H1 (cell line): ENCODE results near the gene KCTD16. TPM values are rescaled to one million over a fixed set of nuclear protein-coding genes. Genes with fewer than 3 reads are reported as not detected.

ENCODE experiments used
- CTCF ChIA-PET: fragments of 300-600 bp; sonication (Branson Sonifier 250); formaldehyde crosslinking; loops from one replicate; lab custom pipeline; 2021; ENCODE audit not compliant: partially characterized antibody; lab: Charles Lee
- POLR2A ChIA-PET: fragments of 300-600 bp; sonication (Branson Sonifier 250); formaldehyde crosslinking; loops from one replicate; lab custom pipeline; 2021; ENCODE audit warnings: inconsistent platforms; ENCODE audit not compliant: partially characterized antibody; lab: Charles Lee
- DNase-seq, 2 experiments: peaks; one replicate each; pipeline versions ENCODE4 v3.0.0 to v3.0.0-alpha.2; 2010 to 2022; ENCODE audit warnings: low spot score in 2 of 2, low read depth in 1 of 2, mixed read lengths in 1 of 2
- FAIRE-seq: peaks from 2 replicates; lab custom pipeline; 2011; peaks lifted over from hg19 to GRCh38; lab: Jason Lieb, UNC
- H2AFZ ChIP-seq: 2 replicates; pipeline ENCODE4 v1.8.1; 2012; ENCODE audit warnings: low read length, inconsistent platforms
- H2AK5ac ChIP-seq: 2 replicates; pipeline ENCODE4 v1.6.1; 2013; ENCODE audit warnings: low read depth, low read length
- H2BK120ac ChIP-seq: replicated peaks from 2 replicates; pipeline ENCODE3; 2013; ENCODE audit warnings: low read depth, low read length, inconsistent platforms
- H2BK12ac ChIP-seq: 2 replicates; pipeline ENCODE4 v1.6.1; 2013; ENCODE audit warnings: low read depth, low read length
- H2BK15ac ChIP-seq: 2 replicates; pipeline ENCODE4 v1.6.1; 2013; ENCODE audit warnings: low read length
- H2BK20ac ChIP-seq: 2 replicates; pipeline ENCODE4 v1.6.1; 2013; ENCODE audit warnings: low read length
- H2BK5ac ChIP-seq: 2 replicates; pipeline ENCODE4 v1.6.1; 2013; ENCODE audit warnings: low read depth, low read length
- H3K14ac ChIP-seq: 2 replicates; pipeline ENCODE4 v1.6.1; 2013; ENCODE audit warnings: inconsistent platforms; ENCODE audit not compliant: insufficient read length
- H3K18ac ChIP-seq: 2 replicates; pipeline ENCODE4 v1.6.1; 2013; ENCODE audit warnings: low read length; ENCODE audit errors: extremely low read depth
- H3K23ac ChIP-seq: 2 replicates; pipeline ENCODE4 v1.6.1; 2013; ENCODE audit warnings: inconsistent platforms; ENCODE audit not compliant: insufficient read length
- H3K23me2 ChIP-seq: 2 replicates; pipeline ENCODE4 v1.6.1; 2013; ENCODE audit warnings: low read depth, low read length
- H3K27ac ChIP-seq: 2 replicates; pipeline ENCODE4 v1.6.1; 2011; ENCODE audit warnings: low read depth, low read length, inconsistent platforms
- H3K27me3 ChIP-seq, 4 experiments: replicated peaks in 1 of 4; 1 replicate in 1 of 4; 2 replicates in 3 of 4; pipeline versions ENCODE4 v1.6.1 to v1.8.1; 2011 to 2013; ENCODE audit warnings: low read length in 3 of 4, mild to moderate bottlenecking in 3 of 4, inconsistent platforms in 2 of 4, mixed read lengths in 2 of 4, moderate library complexity in 1 of 4; ENCODE audit not compliant: control insufficient read depth in 3 of 4, insufficient read depth in 3 of 4; ENCODE audit errors: extremely low read depth in 1 of 4
- H3K36me3 ChIP-seq, 4 experiments: 2 replicates each; pipeline versions ENCODE4 v1.6.1 to v1.8.1; 2011 to 2013; ENCODE audit warnings: mild to moderate bottlenecking in 4 of 4, low read length in 3 of 4, moderate library complexity in 2 of 4, control low read depth in 1 of 4, inconsistent platforms in 1 of 4; ENCODE audit not compliant: insufficient read depth in 4 of 4, control insufficient read depth in 2 of 4
- H3K4ac ChIP-seq: replicated peaks from 2 replicates; pipeline ENCODE3; 2013; ENCODE audit warnings: low read length, low read depth, mixed read lengths, inconsistent platforms; ENCODE audit not compliant: insufficient read length
- H3K4me1 ChIP-seq, 4 experiments: replicated peaks in 1 of 4; 1 replicate in 1 of 4; 2 replicates in 3 of 4; pipeline versions ENCODE4 v1.6.1 to v1.8.1; 2011 to 2013; ENCODE audit warnings: low read length in 3 of 4, inconsistent platforms in 2 of 4, mixed read lengths in 1 of 4; ENCODE audit not compliant: insufficient read depth in 4 of 4, control insufficient read depth in 3 of 4
- H3K4me2 ChIP-seq, 2 experiments: 2 replicates each; pipeline versions ENCODE4 v1.6.1 to v1.8.1; 2011 to 2013; ENCODE audit warnings: low read depth in 2 of 2, low read length in 2 of 2, control low read depth in 1 of 2, inconsistent platforms in 1 of 2, mild to moderate bottlenecking in 1 of 2; ENCODE audit not compliant: insufficient read depth in 1 of 2
- H3K4me3 ChIP-seq, 4 experiments: fragments of 200-600, 300-600 bp in 1 of 4; sonication (generic), shearing (Covaris generic), sonication (Bioruptor Twin) in 1 of 4; 2 replicates each; pipeline versions ENCODE4 v1.5.1 to v1.8.1; 2011 to 2016; ENCODE audit warnings: low read length in 4 of 4, low read depth in 3 of 4, control low read depth in 2 of 4, inconsistent platforms in 2 of 4, mild to moderate bottlenecking in 2 of 4, mixed read lengths in 1 of 4, moderate library complexity in 1 of 4; ENCODE audit not compliant: insufficient read depth in 2 of 4; ENCODE audit errors: extremely low read depth in 1 of 4
- H3K56ac ChIP-seq: replicated peaks from 2 replicates; pipeline ENCODE3; 2013; ENCODE audit warnings: low read depth, mild to moderate bottlenecking, mixed read lengths, low read length, inconsistent platforms; ENCODE audit not compliant: insufficient read length
- H3K79me1 ChIP-seq: 2 replicates; pipeline ENCODE4 v1.6.1; 2013; ENCODE audit warnings: low read depth, low read length, control low read depth
- H3K79me2 ChIP-seq, 2 experiments: 2 replicates each; pipeline versions ENCODE4 v1.6.1 to v1.8.1; 2012 to 2013; ENCODE audit warnings: low read length in 2 of 2, mild to moderate bottlenecking in 2 of 2, inconsistent platforms in 1 of 2; ENCODE audit not compliant: insufficient read depth in 2 of 2, control insufficient read depth in 1 of 2
- H3K9ac ChIP-seq, 4 experiments: replicated peaks in 1 of 4; 1 replicate in 1 of 4; 2 replicates in 3 of 4; pipeline versions ENCODE4 v1.6.1 to v1.8.1; 2011 to 2013; ENCODE audit warnings: low read depth in 3 of 4, low read length in 3 of 4, control low read depth in 2 of 4, mild to moderate bottlenecking in 2 of 4, moderate library complexity in 2 of 4, inconsistent platforms in 1 of 4; ENCODE audit errors: extremely low read depth in 1 of 4
- H3K9me3 ChIP-seq, 2 experiments: 2 replicates each; pipeline versions ENCODE4 v1.6.1 to v1.8.1; 2012 to 2013; ENCODE audit warnings: mild to moderate bottlenecking in 2 of 2, moderate library complexity in 2 of 2, control low read depth in 1 of 2, inconsistent platforms in 1 of 2, low read depth in 1 of 2, low read length in 1 of 2, mixed read lengths in 1 of 2; ENCODE audit not compliant: insufficient read depth in 2 of 2
- H4K20me1 ChIP-seq, 2 experiments: replicated peaks in 1 of 2; 2 replicates each; pipeline versions ENCODE3 to v1.8.1; 2011 to 2013; ENCODE audit warnings: inconsistent platforms in 2 of 2, low read length in 2 of 2, mild to moderate bottlenecking in 1 of 2; ENCODE audit not compliant: insufficient read depth in 2 of 2, control insufficient read depth in 1 of 2
- H4K5ac ChIP-seq: 2 replicates; pipeline ENCODE4 v1.6.1; 2013; ENCODE audit warnings: low read length, low read depth, mixed read lengths, inconsistent platforms; ENCODE audit not compliant: insufficient read length
- H4K8ac ChIP-seq: 2 replicates; pipeline ENCODE4 v1.8.0; 2013; ENCODE audit warnings: mild to moderate bottlenecking, moderate library complexity, low read length, inconsistent platforms; ENCODE audit not compliant: insufficient read depth; ENCODE audit errors: extremely low read depth
- H4K91ac ChIP-seq: replicated peaks from 2 replicates; pipeline ENCODE3; 2013; ENCODE audit warnings: low read length, mixed read lengths, inconsistent platforms; ENCODE audit not compliant: insufficient read length
- BRCA1 ChIP-seq: IDR thresholded peaks from 2 replicates; pipeline ENCODE4 v1.6.1; 2012; ENCODE audit warnings: low read depth, low read length, improper control_type of control experiment
- CEBPB ChIP-seq: IDR thresholded peaks from 2 replicates; pipeline ENCODE4 v1.6.1; 2012; ENCODE audit warnings: low read depth, low read length
- CHD1 ChIP-seq: IDR thresholded peaks from 2 replicates; pipeline ENCODE4 v1.6.1; 2012; ENCODE audit warnings: low read depth, low read length, improper control_type of control experiment
- CREB1 ChIP-seq: IDR thresholded peaks from 2 replicates; pipeline ENCODE4 v1.6.1; 2012; ENCODE audit warnings: inconsistent platforms
- JUN ChIP-seq: IDR thresholded peaks from 2 replicates; pipeline ENCODE4 v1.6.1; 2011; ENCODE audit warnings: low read depth, mild to moderate bottlenecking, improper control_type of control experiment, low read length
- MAFK ChIP-seq: IDR thresholded peaks from 2 replicates; pipeline ENCODE4 v1.6.1; 2012; ENCODE audit warnings: low read depth, mild to moderate bottlenecking, improper control_type of control experiment, low read length
- NANOG ChIP-seq: IDR thresholded peaks from 2 replicates; pipeline ENCODE4 v1.6.1; 2011; ENCODE audit warnings: low read length, low read depth, mild to moderate bottlenecking, inconsistent platforms; ENCODE audit not compliant: insufficient read depth, poor library complexity, severe bottlenecking
- PHF8 ChIP-seq: fragments of 200-600 bp; sonication (generic); conservative IDR thresholded peaks from 2 replicates; pipeline ENCODE4 v1.7.1; 2012; ENCODE audit warnings: low read depth, mild to moderate bottlenecking, inconsistent platforms, low read length, moderate library complexity
- SIN3A ChIP-seq, 2 experiments: IDR thresholded peaks in 1 of 2; conservative IDR thresholded peaks in 1 of 2; 2 replicates each; pipeline ENCODE4 v1.6.1; 2011 to 2012; ENCODE audit warnings: low read length in 2 of 2, improper control_type of control experiment in 1 of 2, low read depth in 1 of 2, mild to moderate bottlenecking in 1 of 2
- SIX5 ChIP-seq: IDR thresholded peaks from 2 replicates; pipeline ENCODE4 v1.6.1; 2011; ENCODE audit warnings: mild to moderate bottlenecking, low read depth, low read length
- SP1 ChIP-seq: IDR thresholded peaks from 2 replicates; pipeline ENCODE4 v1.6.1; 2011; ENCODE audit warnings: low read depth, low read length
- TAF7 ChIP-seq: optimal IDR thresholded peaks from 2 replicates; pipeline ENCODE3; 2011; ENCODE audit warnings: low read depth, mild to moderate bottlenecking, inconsistent platforms, low read length, moderate library complexity, borderline replicate concordance
- TCF12 ChIP-seq: IDR thresholded peaks from 2 replicates; pipeline ENCODE4 v1.6.1; 2011; ENCODE audit warnings: low read depth, mild to moderate bottlenecking, low read length
- polyA plus RNA-seq, 7 experiments: library from polyadenylated mRNA; depleted of rRNA in 3 of 7; stranded (reverse) in 5 of 7; unstranded in 2 of 7; fragments of >200 nt in 5 of 7; fragments of 200-250 nt in 2 of 7; gene quantifications; 1 replicate in 5 of 7; 2 replicates in 1 of 7; 4 replicates in 1 of 7; pipeline versions ENCODE4 v1.2.1 to v1.2.3, GENCODE V29; 2011 to 2013; ENCODE audit warnings: missing spikeins in 2 of 7, mixed read lengths in 2 of 7
- total RNA-seq: library from RNA; stranded (reverse); fragmentation: NEBNext Ultra II Directional; extraction: Animal tissue kit (Norgen Biotek cat#: 25700); gene quantifications from 2 replicates; pipeline ENCODE4 v1.2.1, GENCODE V29; 2021
- TF ChIP-seq, protein P1 (sequence below), 3 experiments: IDR thresholded peaks; 1 replicate in 2 of 3; 2 replicates in 1 of 3; pipeline versions ENCODE4 v1.5.1 to v1.6.1; 2011; ENCODE audit warnings: low read length in 3 of 3, mild to moderate bottlenecking in 3 of 3, inconsistent platforms in 2 of 3, low read depth in 1 of 3, moderate library complexity in 1 of 3; ENCODE audit not compliant: insufficient read depth in 1 of 3; ENCODE audit errors: control extremely low read depth in 1 of 3

Gene KCTD16
- total and polyA plus RNA-seq, 2 of the 8 experiments (the other 6 are each of a cell fraction or from before 2014, with no cell fraction given), result 0.03 to 0.24 TPM

DNA sequence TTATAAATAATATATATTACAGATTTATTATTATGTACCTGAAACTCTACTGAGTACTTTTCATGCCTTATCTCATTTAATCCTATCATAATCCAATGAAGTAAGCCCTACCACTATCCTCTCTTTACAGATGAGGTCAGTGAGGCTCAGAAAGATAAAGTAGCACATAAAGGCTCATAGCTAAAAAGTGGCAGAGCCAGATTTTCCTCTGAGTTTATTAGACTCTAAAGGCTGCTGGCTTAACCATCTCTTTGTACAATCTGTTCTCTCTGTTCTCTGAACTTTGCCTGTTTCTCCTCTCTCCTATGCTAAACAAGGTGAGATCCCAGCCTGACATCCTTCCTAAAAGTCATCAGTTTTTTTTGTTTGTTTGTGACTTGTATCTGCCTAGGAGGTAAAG is 311.2 kb downstream of the KCTD16 start:
- Histone ChIP-seq H3K4me3 (no peak overlapping the region), H3K27me3 (no peaks in the 10 kb centered on the region), H4K91ac (no peak overlapping the region), H3K4ac (no peak overlapping the region), H3K79me1 (no peaks in the 10 kb centered on the region), H2AK5ac (no peak overlapping the region), H3K56ac (no peak overlapping the region), H3K23me2 (no peaks in the 10 kb centered on the region), H2BK12ac (no peak overlapping the region), H3K36me3 (no peaks in the 10 kb centered on the region), H2BK120ac (no peak overlapping the region), H3K9ac (no peak overlapping the region), H3K27ac (no peak overlapping the region), H3K9me3 (no peaks in the 10 kb centered on the region), H3K18ac (no peak overlapping the region), H3K14ac (no peak overlapping the region), H2BK20ac (no peak overlapping the region), H4K5ac (no peak overlapping the region), H3K79me2 (no peaks in the 10 kb centered on the region), H4K20me1 (no peaks in the 10 kb centered on the region), H2AFZ (no peak overlapping the region), H2BK15ac (no peak overlapping the region), H2BK5ac (no peak overlapping the region), H3K4me2 (no peak overlapping the region), H3K23ac (no peak overlapping the region), H3K4me1 (peaks cover 0 to 6% (median 2%) of the 10 kb centered on the region in 4 experiments; a peak in 4 of 7 replicates), H4K8ac (no peak overlapping the region)
- POLR2A ChIA-PET, result no interaction called here
- DNase-seq (no peak), FAIRE-seq (no peak)
- CTCF ChIA-PET, result interaction anchor here (0.6 to 0.7 kb wide), 2 partner anchors 280 to 902 kb away, joined by 3 read pairs; no protein-coding TSS in a partner anchor
- TF ChIP-seq JUN, result no peak
- TF ChIP-seq MAFK, result no peak
- TF ChIP-seq CEBPB, result no peak
- TF ChIP-seq NANOG, result no peak
- no peak for TF ChIP-seq SIN3A (conservative IDR thresholded peaks at IDR 0.05 in 1 of 2, IDR thresholded peaks at IDR 0.05 in 1 of 2; ENCODE audit: low read depth in 1 of 2, low read length in 2 of 2)
- TF ChIP-seq CREB1, result no peak
- TF ChIP-seq, protein P1, sequence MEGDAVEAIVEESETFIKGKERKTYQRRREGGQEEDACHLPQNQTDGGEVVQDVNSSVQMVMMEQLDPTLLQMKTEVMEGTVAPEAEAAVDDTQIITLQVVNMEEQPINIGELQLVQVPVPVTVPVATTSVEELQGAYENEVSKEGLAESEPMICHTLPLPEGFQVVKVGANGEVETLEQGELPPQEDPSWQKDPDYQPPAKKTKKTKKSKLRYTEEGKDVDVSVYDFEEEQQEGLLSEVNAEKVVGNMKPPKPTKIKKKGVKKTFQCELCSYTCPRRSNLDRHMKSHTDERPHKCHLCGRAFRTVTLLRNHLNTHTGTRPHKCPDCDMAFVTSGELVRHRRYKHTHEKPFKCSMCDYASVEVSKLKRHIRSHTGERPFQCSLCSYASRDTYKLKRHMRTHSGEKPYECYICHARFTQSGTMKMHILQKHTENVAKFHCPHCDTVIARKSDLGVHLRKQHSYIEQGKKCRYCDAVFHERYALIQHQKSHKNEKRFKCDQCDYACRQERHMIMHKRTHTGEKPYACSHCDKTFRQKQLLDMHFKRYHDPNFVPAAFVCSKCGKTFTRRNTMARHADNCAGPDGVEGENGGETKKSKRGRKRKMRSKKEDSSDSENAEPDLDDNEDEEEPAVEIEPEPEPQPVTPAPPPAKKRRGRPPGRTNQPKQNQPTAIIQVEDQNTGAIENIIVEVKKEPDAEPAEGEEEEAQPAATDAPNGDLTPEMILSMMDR (IDR thresholded peaks at IDR 0.05; ENCODE audit: control extremely low read depth in 1 of 3, insufficient read depth in 1 of 3, low read depth in 1 of 3, low read length in 3 of 3), result no peak
- TF ChIP-seq CHD1, result no peak
- TF ChIP-seq SIX5, result no peak
- no peak for TF ChIP-seq PHF8
- TF ChIP-seq SP1, result no peak
- TF ChIP-seq TCF12, result no peak
- TF ChIP-seq TAF7, result no peak
- TF ChIP-seq BRCA1, result no peak
